Subcutaneous abdominal adipose tissue (tissue), 5 donors: ENCODE results near the gene URAD.

Source experiments
- H3K27ac ChIP-seq: one replicate; pipeline ENCODE4 v1.7.0; 2013; ENCODE audit warnings: low read depth, mild to moderate bottlenecking, inconsistent platforms, low read length, moderate library complexity
- H3K27me3 ChIP-seq, 5 donors: one replicate each; pipeline ENCODE4 v1.7.0; 2013; ENCODE audit warnings: low read length in 5 of 5, inconsistent platforms in 1 of 5; ENCODE audit not compliant: control insufficient read depth in 5 of 5, insufficient read depth in 4 of 5
- H3K36me3 ChIP-seq, 5 donors: one replicate each; pipeline ENCODE4 v1.7.0; 2013; ENCODE audit warnings: low read length in 5 of 5; ENCODE audit not compliant: control insufficient read depth in 5 of 5, insufficient read depth in 5 of 5
- H3K4me1 ChIP-seq, 5 donors: one replicate each; pipeline ENCODE4 v1.7.0; 2013; ENCODE audit warnings: low read length in 5 of 5, mild to moderate bottlenecking in 3 of 5, moderate library complexity in 1 of 5; ENCODE audit not compliant: control insufficient read depth in 5 of 5, insufficient read depth in 5 of 5
- H3K4me3 ChIP-seq, 5 donors: one replicate each; pipeline ENCODE4 v1.7.0; 2013; ENCODE audit warnings: low read length in 5 of 5, low read depth in 1 of 5
- H3K9ac ChIP-seq, 5 donors: one replicate each; pipeline ENCODE4 v1.7.0; 2013; ENCODE audit warnings: low read length in 5 of 5, mild to moderate bottlenecking in 4 of 5, moderate library complexity in 3 of 5
- H3K9me3 ChIP-seq, 5 donors: one replicate each; pipeline ENCODE4 v1.7.0; 2013; ENCODE audit warnings: low read length in 5 of 5; ENCODE audit not compliant: control insufficient read depth in 5 of 5
- donor health status: healthy.
- donor health status: healthy.
- donor health status: healthy.
- donor health status: healthy.
- donor health status: healthy.

Gene URAD

DNA sequence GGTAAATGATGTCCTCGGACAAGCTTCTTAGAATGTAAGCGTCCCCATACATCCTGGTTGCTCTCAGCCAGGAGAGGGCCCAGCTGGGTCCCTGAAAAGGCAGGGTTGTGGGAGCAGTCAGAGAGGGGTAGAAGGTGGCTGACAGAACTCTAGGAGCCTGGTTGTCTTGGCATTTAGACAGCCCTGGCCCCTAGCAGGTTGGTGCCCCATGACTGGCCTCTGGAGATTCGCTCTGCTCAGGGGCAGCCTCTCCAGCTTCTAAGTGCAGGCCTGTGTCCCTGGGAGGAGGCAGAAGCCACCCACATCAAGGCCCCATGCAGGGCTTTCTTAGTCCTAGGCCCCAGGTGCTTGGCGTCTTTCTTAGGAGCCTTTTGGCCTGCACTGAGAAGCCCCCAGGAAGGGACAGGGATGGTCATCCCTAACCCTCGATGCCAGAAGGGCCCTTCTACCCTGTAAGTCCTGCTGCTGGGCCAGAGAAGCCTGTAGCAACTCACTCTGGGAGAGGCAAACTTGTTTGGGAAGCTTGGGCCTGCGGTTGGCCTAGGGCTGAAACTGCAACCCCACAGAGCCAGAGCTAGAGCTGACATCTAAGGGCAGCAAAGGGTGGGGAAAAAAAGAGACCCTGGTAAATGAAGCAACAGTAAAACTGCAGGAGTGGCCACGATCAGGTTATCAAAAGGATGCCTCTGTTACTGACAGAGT is 16.6 kb downstream of the URAD start:
- Histone ChIP-seq H3K4me3 (no peak overlapping the region), H3K36me3 (no peaks in the 10 kb centered on the region), H3K4me1 (peaks cover 0 to 24% (median 18%) of the 10 kb centered on the region in 5 donors), H3K9me3 (no peaks in the 10 kb centered on the region), H3K27me3 (peaks cover 83 to 97% (median 87%) of the 10 kb centered on the region in 5 donors), H3K9ac (no peak overlapping the region), H3K27ac (no peak overlapping the region)

DNA sequence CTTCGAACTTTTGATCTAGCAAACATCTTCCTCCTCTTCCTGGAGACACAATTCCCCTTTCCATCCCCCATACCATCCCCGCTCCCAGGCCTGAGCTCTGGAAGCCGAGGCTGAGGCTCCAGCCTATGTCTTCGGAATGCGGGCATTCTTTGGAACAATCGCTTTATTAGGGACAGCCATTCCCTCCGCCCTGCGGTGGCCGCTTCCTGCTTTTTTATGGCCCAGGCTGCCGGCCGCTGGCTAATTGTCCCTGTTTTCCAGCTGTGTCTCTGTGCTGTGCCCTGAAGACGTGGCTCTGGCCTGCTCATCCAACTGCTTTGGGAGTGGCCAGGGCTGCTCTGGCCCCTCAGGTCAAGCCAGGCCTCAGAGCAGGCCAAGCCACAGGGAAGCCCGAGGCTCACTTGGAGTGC is 17.3 kb downstream of the URAD start:
- Histone ChIP-seq H3K4me1 (peaks cover 0 to 28% (median 20%) of the 10 kb centered on the region in 5 donors), H3K4me3 (no peak overlapping the region), H3K9ac (no peak overlapping the region), H3K27me3 (peaks cover 81 to 97% (median 87%) of the 10 kb centered on the region in 5 donors), H3K27ac (no peak overlapping the region), H3K36me3 (no peaks in the 10 kb centered on the region), H3K9me3 (no peaks in the 10 kb centered on the region)

DNA sequence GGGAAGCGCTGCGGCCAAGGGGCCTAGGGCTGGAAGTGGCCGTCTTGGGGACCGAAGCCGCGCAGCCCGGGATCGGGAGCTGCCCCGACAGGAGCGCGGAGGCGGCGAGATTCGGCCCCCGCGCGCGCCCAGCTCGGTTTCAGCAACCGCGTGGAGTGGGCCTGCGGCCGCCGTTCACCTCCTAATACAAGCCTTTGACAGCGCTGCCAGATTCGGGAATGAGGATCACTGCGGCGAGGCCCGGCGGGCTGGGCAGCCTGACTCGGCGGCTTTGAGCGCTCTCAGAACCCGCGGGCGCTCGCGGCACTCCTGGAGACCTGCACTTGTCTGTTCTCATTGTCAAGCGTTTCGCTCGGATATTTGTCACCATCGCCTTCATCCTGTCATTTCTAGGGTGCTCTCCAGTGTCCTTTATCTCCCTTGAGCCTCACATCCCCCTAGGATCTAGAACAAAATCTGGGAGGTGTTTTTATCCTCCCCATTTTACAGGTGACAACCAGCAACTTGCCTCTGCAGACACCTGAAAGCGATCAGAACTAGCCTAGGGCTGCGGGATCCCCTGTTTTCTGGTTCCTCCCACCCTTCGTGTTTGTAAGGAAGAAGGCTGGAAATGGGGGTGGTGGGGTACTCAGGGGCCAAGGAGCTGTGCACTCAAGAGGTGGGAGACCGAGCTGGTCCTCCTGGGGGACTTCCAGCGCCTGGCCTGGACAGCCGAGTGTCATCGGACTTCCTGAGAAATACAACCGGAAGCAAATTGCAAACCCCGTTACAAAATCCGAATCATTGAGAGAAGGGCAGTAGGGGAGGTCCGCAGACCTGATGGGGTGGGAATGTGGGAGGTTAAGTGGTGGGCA is 17.9 kb downstream of the URAD start:
- no peaks in the 10 kb centered on the region for H3K9me3 ChIP-seq
- peaks cover 80 to 97% (median 87%) of the 10 kb centered on the region in 5 donors for H3K27me3 ChIP-seq
- no peaks in the 10 kb centered on the region for H3K36me3 ChIP-seq
- H3K9ac ChIP-seq, result no peak overlapping the region
- peaks cover 0 to 29% (median 22%) of the 10 kb centered on the region in 5 donors for H3K4me1 ChIP-seq
- H3K27ac ChIP-seq, result no peak overlapping the region
- H3K4me3 ChIP-seq, result no peak overlapping the region

DNA sequence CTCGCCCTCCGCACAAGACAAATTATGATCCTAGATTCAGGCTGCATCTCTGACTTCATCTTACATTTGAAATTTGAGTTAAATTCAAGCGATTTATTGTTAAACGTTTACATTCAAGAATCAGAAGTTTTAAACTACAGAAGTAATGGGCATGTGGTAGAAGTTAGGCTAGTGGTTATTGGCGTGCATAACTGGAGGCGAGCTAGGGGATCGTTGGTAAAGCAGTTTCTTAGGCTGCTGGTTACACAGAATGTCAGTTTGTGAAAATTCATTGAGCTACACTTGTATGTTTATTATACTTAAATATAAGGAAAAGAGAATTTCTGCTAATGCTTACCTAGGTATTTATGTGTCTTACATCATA is 18.6 kb downstream of the URAD start:
- Histone ChIP-seq H3K9me3 (no peaks in the 10 kb centered on the region), H3K36me3 (no peaks in the 10 kb centered on the region), H3K4me1 (peaks cover 0 to 28% (median 22%) of the 10 kb centered on the region in 5 donors), H3K27me3 (peaks cover 80 to 97% (median 89%) of the 10 kb centered on the region in 5 donors), H3K27ac (no peak overlapping the region), H3K9ac (no peak overlapping the region), H3K4me3 (no peak overlapping the region)

DNA sequence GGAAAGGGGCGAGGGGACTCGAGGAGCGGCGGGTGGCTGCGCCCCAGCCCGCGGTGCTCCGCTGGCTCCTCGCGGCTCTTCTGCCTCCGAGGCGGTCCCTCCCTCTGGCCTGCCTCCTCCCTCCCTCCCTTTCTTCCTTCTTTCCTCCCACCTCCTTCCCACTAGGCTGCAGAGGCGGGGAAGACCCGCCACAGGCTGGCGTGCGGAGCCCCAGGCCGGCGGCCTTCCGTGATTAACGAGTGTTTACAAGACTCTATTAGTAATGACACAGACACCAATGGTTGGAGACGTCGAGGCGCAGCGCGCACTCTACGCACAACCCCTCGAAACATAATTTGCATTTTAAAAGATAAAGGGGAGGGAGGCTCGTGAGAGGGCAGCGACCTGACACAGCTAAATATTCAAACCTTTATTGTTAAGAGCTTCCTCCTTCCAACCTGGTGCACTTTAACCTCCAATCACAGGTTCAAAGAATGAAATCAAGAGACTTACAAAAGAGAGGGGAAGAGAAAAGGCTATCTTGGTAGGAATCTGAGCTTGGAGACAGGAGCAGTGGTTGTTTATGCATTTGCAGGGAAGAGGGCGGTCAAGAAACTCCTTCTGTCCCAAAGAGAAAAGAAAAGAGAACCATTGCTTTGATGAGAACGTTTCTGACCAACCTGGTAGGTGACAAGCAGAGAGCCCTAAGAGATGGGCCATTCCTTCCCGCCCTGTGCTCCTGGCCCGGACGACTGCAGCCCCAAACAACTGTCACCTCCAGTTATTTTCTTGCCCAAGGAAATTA is 19.2 kb downstream of the URAD start, which contains the start of gene CDX2:
Gene CDX2 (minus strand): TSS at position 234 of the 784 bp plus-strand sequence. CDS start 309 bp downstream, outside the sequence.
- no peak within 1 kb of the TSS for H3K9ac ChIP-seq
- peaks cover 0 to 28% (median 22%) of the 10 kb centered on the region in 5 donors for H3K4me1 ChIP-seq
- H3K36me3 ChIP-seq, result no peaks in the 10 kb centered on the region
- H3K4me3 ChIP-seq, result peak within 1 kb of the TSS in 2 of 5 donors; percentile 28 to 29
- H3K27me3 ChIP-seq, result peaks cover 76 to 98% (median 88%) of the 10 kb centered on the region in 5 donors
- no peaks in the 10 kb centered on the region for H3K9me3 ChIP-seq
- H3K27ac ChIP-seq, result no peak within 1 kb of the TSS

DNA sequence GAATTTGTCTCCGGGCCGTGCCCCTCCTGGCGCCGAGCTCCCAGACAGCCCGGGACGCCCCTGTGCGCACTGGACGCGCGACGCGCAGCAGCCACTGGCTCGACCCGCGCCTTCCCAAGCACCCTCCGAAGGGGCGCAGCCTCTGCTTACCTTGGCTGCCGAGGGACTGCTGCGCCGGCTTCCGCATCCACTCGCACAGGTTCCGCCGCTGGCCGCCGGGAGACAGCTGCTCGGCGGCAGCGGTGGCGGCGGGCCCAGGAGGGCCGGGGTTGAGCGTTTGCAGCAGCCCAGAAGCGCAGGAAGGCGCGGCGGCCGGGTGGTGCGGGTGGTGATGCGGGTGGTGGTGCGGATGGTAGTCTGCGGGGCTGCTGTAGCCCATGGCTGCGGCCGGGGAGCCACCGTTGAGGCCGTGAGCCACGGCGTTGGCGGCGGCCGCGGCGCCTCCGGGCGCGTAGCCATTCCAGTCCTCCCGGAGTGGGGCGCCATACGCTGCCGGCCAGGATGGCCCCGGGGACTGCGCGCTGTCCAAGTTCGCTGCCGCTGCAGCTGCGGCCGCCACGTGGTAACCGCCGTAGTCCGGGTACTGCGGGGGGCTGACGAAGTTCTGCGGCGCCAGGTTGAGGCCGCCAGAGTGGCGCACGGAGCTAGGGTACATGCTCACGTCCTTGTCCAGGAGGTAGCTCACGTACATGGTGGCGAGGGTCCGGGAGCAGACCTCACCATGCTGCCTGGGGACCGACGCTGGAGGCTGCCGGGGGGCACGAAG is 20.0 kb downstream of the URAD start:
- peaks cover 0 to 28% (median 22%) of the 10 kb centered on the region in 5 donors for H3K4me1 ChIP-seq
- no peak overlapping the region for H3K9ac ChIP-seq
- H3K9me3 ChIP-seq, result no peaks in the 10 kb centered on the region
- peak overlapping the region in 2 of 5 donors; percentile 28 to 29 for H3K4me3 ChIP-seq
- no peaks in the 10 kb centered on the region for H3K36me3 ChIP-seq
- H3K27me3 ChIP-seq, result peaks cover 69 to 92% (median 82%) of the 10 kb centered on the region in 5 donors
- H3K27ac ChIP-seq, result no peak overlapping the region

DNA sequence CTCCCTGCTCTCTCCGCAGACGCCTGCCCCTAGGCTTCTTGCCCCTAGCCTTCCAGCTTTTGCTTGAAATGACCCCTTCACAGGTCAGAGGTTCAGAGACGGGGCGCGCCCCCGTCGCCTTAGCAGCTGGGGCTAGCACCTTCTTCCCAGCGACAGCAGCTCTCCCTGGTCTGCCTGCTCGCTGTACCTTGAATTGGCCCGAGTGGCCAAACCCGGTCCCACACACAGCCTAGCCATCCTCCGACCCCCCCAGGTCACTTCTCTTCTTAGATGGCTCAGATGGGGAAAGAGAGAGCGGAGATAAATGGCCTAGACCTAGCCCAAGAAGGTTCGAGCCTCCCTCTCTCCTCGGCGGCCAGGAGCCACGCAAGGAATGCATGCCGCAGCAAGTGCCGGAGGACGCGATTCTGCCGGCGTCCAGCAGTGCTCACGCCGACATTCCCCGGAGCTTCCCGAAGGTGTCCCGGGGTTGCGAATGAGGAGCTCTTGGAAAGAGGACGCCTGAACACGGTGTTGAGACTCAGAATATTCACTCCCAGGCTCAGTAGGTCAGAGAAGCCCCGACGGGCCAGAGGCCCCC is 20.7 kb downstream of the URAD start:
- no peak overlapping the region for H3K27ac ChIP-seq
- H3K9ac ChIP-seq, result no peak overlapping the region
- no peaks in the 10 kb centered on the region for H3K9me3 ChIP-seq
- peaks cover 66 to 92% (median 80%) of the 10 kb centered on the region in 5 donors for H3K27me3 ChIP-seq
- H3K4me3 ChIP-seq, result peak overlapping the region in 1 of 5 donors; percentile 29
- no peaks in the 10 kb centered on the region for H3K36me3 ChIP-seq
- H3K4me1 ChIP-seq, result peaks cover 0 to 28% (median 22%) of the 10 kb centered on the region in 5 donors

DNA sequence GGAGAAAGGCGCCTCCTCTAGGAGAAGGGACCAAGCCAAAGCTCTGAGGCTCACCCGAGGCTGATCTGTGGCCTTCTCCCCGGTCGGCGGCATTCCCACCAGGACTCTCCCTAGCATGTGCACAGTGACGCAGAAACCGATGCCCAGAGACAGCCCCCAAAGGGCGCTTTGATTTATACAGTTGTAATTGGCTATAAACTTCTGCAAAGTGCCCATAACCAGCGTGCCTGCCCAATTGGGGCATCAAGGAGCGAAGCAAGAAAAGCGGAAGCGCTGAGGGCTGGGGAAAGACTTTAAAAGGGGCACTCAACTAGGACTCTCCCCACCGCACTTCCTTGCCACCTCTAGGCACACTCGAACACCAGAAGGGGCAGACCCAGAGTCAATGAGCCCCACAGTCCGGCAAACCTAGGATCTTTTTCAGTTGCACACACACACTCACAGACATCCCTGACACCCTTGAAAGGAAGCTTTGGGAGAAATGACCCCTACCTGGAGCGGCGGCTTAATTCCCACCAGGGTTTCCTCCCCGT is 21.2 kb downstream of the URAD start:
- Histone ChIP-seq H3K27ac (no peak overlapping the region), H3K4me3 (no peak overlapping the region), H3K9ac (no peak overlapping the region), H3K36me3 (no peaks in the 10 kb centered on the region), H3K27me3 (peaks cover 64 to 90% (median 82%) of the 10 kb centered on the region in 5 donors), H3K9me3 (no peaks in the 10 kb centered on the region), H3K4me1 (peaks cover 0 to 28% (median 22%) of the 10 kb centered on the region in 5 donors)
